IMR-90 (cell line): Measurements from ENCODE around the gene GH1. TPM values are rescaled to one million over a fixed set of nuclear protein-coding genes. Genes with fewer than 3 reads are reported as not detected.

ENCODE experiments used
- ATAC-seq: fragments of 200-7000 bp; cut with Tn5 transposase; 2 replicates; pipeline ENCODE4 v1.9.1; 2020; ENCODE audit warnings: low read depth, mild to moderate bottlenecking, moderate library complexity
- BruUV-seq: library from RNA; stranded (reverse); fragments of 400-500 nt; replicated peaks from 2 replicates; lab custom pipeline; 2021; lab: Mats Ljungman, UMichigan
- CTCF ChIA-PET: fragments of 300-600 bp; formaldehyde crosslinking; extraction: SDS; loops from one replicate; lab custom pipeline; 2021; ENCODE audit warnings: antibody characterized with exemption; lab: Yijun Ruan, JAX
- POLR2A ChIA-PET: fragments of 300-600 bp; sonication (Branson Sonifier 250); formaldehyde crosslinking; loops from one replicate; lab custom pipeline; 2022; ENCODE audit warnings: antibody characterized with exemption; ENCODE audit not compliant: unreplicated experiment; lab: Charles Lee
- DNase-seq: peaks from one replicate; pipeline ENCODE4 v3.0.0; 2013
- H2AFZ ChIP-seq: replicated peaks from 2 replicates; pipeline ENCODE3; 2013; ENCODE audit warnings: low read length, mild to moderate bottlenecking; ENCODE audit not compliant: poor library complexity
- H2AK5ac ChIP-seq: 2 replicates; pipeline ENCODE4 v1.6.1; 2013; ENCODE audit warnings: low read depth, low read length, inconsistent platforms
- H2AK9ac ChIP-seq: replicated peaks from 2 replicates; pipeline ENCODE3; 2013; ENCODE audit warnings: mild to moderate bottlenecking, low read depth, low read length, moderate library complexity; ENCODE audit not compliant: poor library complexity
- H2BK120ac ChIP-seq: 2 replicates; pipeline ENCODE4 v1.6.1; 2013; ENCODE audit warnings: low read depth, low read length, inconsistent platforms
- H2BK15ac ChIP-seq: 3 replicates; pipeline ENCODE4 v1.6.1; 2013; ENCODE audit warnings: low read depth, low read length, inconsistent platforms
- H2BK20ac ChIP-seq: 2 replicates; pipeline ENCODE4 v1.6.1; 2013; ENCODE audit warnings: low read depth, mild to moderate bottlenecking, inconsistent platforms, low read length, moderate library complexity
- H2BK5ac ChIP-seq: 2 replicates; pipeline ENCODE4 v1.6.1; 2013; ENCODE audit warnings: mild to moderate bottlenecking, low read depth, low read length, inconsistent platforms; ENCODE audit not compliant: poor library complexity, severe bottlenecking
- H3K14ac ChIP-seq: replicated peaks from 2 replicates; pipeline ENCODE4 v1.6.1; 2013; ENCODE audit warnings: low read depth, low read length, inconsistent platforms
- H3K18ac ChIP-seq: 2 replicates; pipeline ENCODE4 v1.6.1; 2013; ENCODE audit warnings: low read depth, low read length, control low read depth
- H3K23ac ChIP-seq: 2 replicates; pipeline ENCODE4 v1.6.1; 2013; ENCODE audit warnings: low read depth, low read length, inconsistent platforms
- H3K27ac ChIP-seq: 2 replicates; pipeline ENCODE4 v1.5.1; 2013; ENCODE audit warnings: mild to moderate bottlenecking, control low read depth, low read length; ENCODE audit not compliant: insufficient read depth
- H3K27me3 ChIP-seq: 2 replicates; pipeline ENCODE4 v1.6.1; 2013; ENCODE audit warnings: low read length; ENCODE audit not compliant: control insufficient read depth, insufficient read depth
- H3K36me3 ChIP-seq: 2 replicates; pipeline ENCODE4 v1.6.1; 2013; ENCODE audit warnings: low read length, mixed read lengths; ENCODE audit not compliant: control insufficient read depth, insufficient read depth
- H3K4ac ChIP-seq: 2 replicates; pipeline ENCODE4 v1.6.1; 2013; ENCODE audit warnings: low read depth, low read length, inconsistent platforms
- H3K4me1 ChIP-seq: 2 replicates; pipeline ENCODE4 v1.6.1; 2013; ENCODE audit warnings: low read length, mixed read lengths; ENCODE audit not compliant: control insufficient read depth, insufficient read depth
- H3K4me2 ChIP-seq: 2 replicates; pipeline ENCODE4 v1.6.1; 2013; ENCODE audit warnings: low read depth, mild to moderate bottlenecking, control low read depth, low read length, moderate library complexity
- H3K4me3 ChIP-seq: 2 replicates; pipeline ENCODE4 v1.5.1; 2013; ENCODE audit warnings: low read depth, mild to moderate bottlenecking, control low read depth, low read length, moderate library complexity; ENCODE audit not compliant: insufficient read depth
- H3K56ac ChIP-seq: 2 replicates; pipeline ENCODE4 v1.6.1; 2013; ENCODE audit warnings: low read length, inconsistent platforms; ENCODE audit not compliant: insufficient read depth; ENCODE audit errors: extremely low read depth
- H3K79me1 ChIP-seq, 2 experiments: 2 replicates each; pipeline ENCODE4 v1.6.1; 2013; ENCODE audit warnings: low read length in 2 of 2, inconsistent platforms in 1 of 2, low read depth in 1 of 2
- H3K9ac ChIP-seq: 2 replicates; pipeline ENCODE4 v1.6.1; 2013; ENCODE audit warnings: low read depth, low read length, control low read depth
- H3K9me1 ChIP-seq: 2 replicates; pipeline ENCODE4 v1.6.1; 2013; ENCODE audit warnings: low read length, inconsistent platforms; ENCODE audit not compliant: insufficient read depth
- H3K9me3 ChIP-seq: 2 replicates; pipeline ENCODE4 v1.6.1; 2013; ENCODE audit warnings: low read length; ENCODE audit not compliant: control insufficient read depth, insufficient read depth
- H4K20me1 ChIP-seq: 2 replicates; pipeline ENCODE4 v1.6.1; 2013; ENCODE audit warnings: low read length, inconsistent platforms; ENCODE audit not compliant: insufficient read depth
- H4K5ac ChIP-seq: 2 replicates; pipeline ENCODE4 v1.6.1; 2013; ENCODE audit warnings: mild to moderate bottlenecking, low read depth, low read length, control low read depth
- H4K8ac ChIP-seq, 2 experiments: 2 replicates each; pipeline ENCODE4 v1.6.1; 2013; ENCODE audit warnings: low read depth in 2 of 2, low read length in 2 of 2, control low read depth in 1 of 2, inconsistent platforms in 1 of 2
- H4K91ac ChIP-seq: 2 replicates; pipeline ENCODE4 v1.6.1; 2013; ENCODE audit warnings: low read depth, low read length, inconsistent platforms; ENCODE audit not compliant: insufficient read depth
- CHD1 ChIP-seq: IDR thresholded peaks from 2 replicates; pipeline ENCODE4 v1.6.1; 2012; ENCODE audit warnings: low read depth, low read length, improper control_type of control experiment
- FOS ChIP-seq: fragments of 150-350 bp; IDR thresholded peaks from 2 replicates; pipeline ENCODE4 v1.6.1; 2016; ENCODE audit warnings: low read depth, low read length
- MAFK ChIP-seq: IDR thresholded peaks from 2 replicates; pipeline ENCODE4 v1.6.1; 2012; ENCODE audit warnings: low read depth, low read length, improper control_type of control experiment
- MAZ ChIP-seq: IDR thresholded peaks from 2 replicates; pipeline ENCODE4 v1.6.1; 2012; ENCODE audit warnings: low read depth, mild to moderate bottlenecking, low read length, improper control_type of control experiment, moderate library complexity, borderline replicate concordance
- MXI1 ChIP-seq: IDR thresholded peaks from 2 replicates; pipeline ENCODE4 v1.6.1; 2012; ENCODE audit warnings: low read depth, mild to moderate bottlenecking, low read length, moderate library complexity, borderline replicate concordance
- POLR2A ChIP-seq: IDR thresholded peaks from 2 replicates; pipeline ENCODE4 v1.6.1; 2012; ENCODE audit warnings: mild to moderate bottlenecking, low read depth, low read length
- RCOR1 ChIP-seq: IDR thresholded peaks from 2 replicates; pipeline ENCODE4 v1.6.1; 2012; ENCODE audit warnings: mild to moderate bottlenecking, low read length, improper control_type of control experiment; ENCODE audit not compliant: insufficient replicate concordance
- RFX5 ChIP-seq: IDR thresholded peaks from 2 replicates; pipeline ENCODE4 v1.8.0; 2012; ENCODE audit warnings: low read depth, mild to moderate bottlenecking, low read length, moderate library complexity
- WGBS, 2 experiments: methylation state at CpG; one replicate each; pipeline versions ENCODE4 v1.1.5 to v1.1.7; 2013; ENCODE audit warnings: missing lambda C conversion rate in 2 of 2; ENCODE audit not compliant: insufficient read length in 1 of 2; ENCODE audit errors: extremely low coverage in 2 of 2; 5-methylcytosine and 5-hydroxymethylcytosine counted together
- dilution Hi-C: fragments of 300-500 bp; cut with HindIII; formaldehyde crosslinking; loops from one replicate; pipeline ENCODE4 v1.14.3; 2018; ENCODE audit warnings: low sequenced_read_pairs; ENCODE audit not compliant: unreplicated experiment
- in situ Hi-C: fragments of 300-500 bp; cut with MboI; formaldehyde crosslinking; loops from 3 replicates; pipeline ENCODE4 v1.14.3; 2019; ENCODE audit warnings: low sequenced_read_pairs, inconsistent platforms, mixed read lengths
- intact Hi-C: fragments of 100-400 bp; cut with micrococcal nuclease; formaldehyde crosslinking; loops from 2 replicates; pipeline ENCODE4 v1.10.0; 2022
- polyA plus RNA-seq, 3 experiments: library from polyadenylated mRNA; depleted of rRNA; stranded (reverse); fragments of >200 nt; gene quantifications; 2 replicates each; pipeline ENCODE4 v1.2.3, GENCODE V29; 2012; ENCODE audit warnings: low replicate concordance in 1 of 3
- total RNA-seq: library from RNA; depleted of rRNA; stranded (reverse); fragments of >200 nt; gene quantifications from 2 replicates; pipeline ENCODE4 v1.2.3, GENCODE V29; 2012
- TF ChIP-seq, protein P1 (sequence below): fragments of 150-350 bp; IDR thresholded peaks from 2 replicates; pipeline ENCODE4 v1.6.1; 2016; ENCODE audit warnings: low read depth, mild to moderate bottlenecking, low read length, moderate library complexity, borderline replicate concordance

The GH1 gene
- total and polyA plus RNA-seq, 2 of the 4 experiments (the other 2 are of a cell fraction), result not detected

DNA sequence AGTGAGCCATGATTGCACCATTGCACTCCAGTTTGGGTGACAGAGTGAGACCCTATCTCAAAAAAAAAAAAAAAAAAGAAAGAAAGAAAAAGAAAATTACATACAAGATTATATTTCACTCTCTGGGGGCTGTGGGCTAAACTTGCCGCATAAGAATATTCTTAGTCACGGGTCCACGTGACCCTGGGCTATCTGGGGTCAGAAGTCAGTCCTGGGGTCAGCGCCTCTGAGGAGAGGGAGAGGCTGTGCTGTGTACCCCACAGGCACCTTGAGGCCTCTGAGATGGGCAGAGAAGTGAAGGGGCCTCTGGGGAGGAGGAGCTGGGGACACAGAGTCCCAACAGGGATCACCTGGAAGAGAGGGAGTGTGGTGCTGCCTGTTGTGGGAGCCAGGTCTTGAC is 19.3 kb upstream of the GH1 start:
- Histone ChIP-seq H2AFZ (no peak overlapping the region), H3K18ac (no peak overlapping the region), H3K4ac (no peak overlapping the region), H3K9me1 (no peaks in the 10 kb centered on the region), H3K27me3 (peaks cover 35% of the 10 kb centered on the region), H2AK9ac (no peak overlapping the region), H2BK5ac (no peak overlapping the region), H3K14ac (no peak overlapping the region), H3K4me2 (no peak overlapping the region), H3K27ac (no peak overlapping the region), H4K91ac (no peak overlapping the region), H2BK15ac (no peak overlapping the region), H3K56ac (no peak overlapping the region), H3K4me1 (no peaks in the 10 kb centered on the region), H3K36me3 (no peaks in the 10 kb centered on the region), H3K9ac (no peak overlapping the region), H4K20me1 (no peaks in the 10 kb centered on the region), H3K79me1 (no peaks in the 10 kb centered on the region), H3K4me3 (no peak overlapping the region), H4K5ac (no peak overlapping the region), H4K8ac (no peak overlapping the region), H3K9me3 (no peaks in the 10 kb centered on the region; the same call in 1 of the 2 replicates), H3K23ac (no peak overlapping the region), H2AK5ac (no peak overlapping the region), H2BK120ac (no peak overlapping the region), H2BK20ac (no peak overlapping the region)
- dilution Hi-C loops, result no loop called here
- BruUV-seq, result no TSS peak
- POLR2A ChIA-PET, result no interaction called here
- DNase-seq (no peak), ATAC-seq (no peak)
- no CpG with 5 or more reads among the region's 4 CpGs for WGBS, 2 experiments
- in situ Hi-C loops, result no loop called here
- CTCF ChIA-PET, result no interaction called here
- no peak for TF ChIP-seq RFX5
- no peak for TF ChIP-seq MAFK
- TF ChIP-seq FOS, result no peak
- no peak for TF ChIP-seq MXI1
- TF ChIP-seq RCOR1, result no peak
- no peak for TF ChIP-seq MAZ
- no peak for TF ChIP-seq POLR2A
- TF ChIP-seq, protein P1, sequence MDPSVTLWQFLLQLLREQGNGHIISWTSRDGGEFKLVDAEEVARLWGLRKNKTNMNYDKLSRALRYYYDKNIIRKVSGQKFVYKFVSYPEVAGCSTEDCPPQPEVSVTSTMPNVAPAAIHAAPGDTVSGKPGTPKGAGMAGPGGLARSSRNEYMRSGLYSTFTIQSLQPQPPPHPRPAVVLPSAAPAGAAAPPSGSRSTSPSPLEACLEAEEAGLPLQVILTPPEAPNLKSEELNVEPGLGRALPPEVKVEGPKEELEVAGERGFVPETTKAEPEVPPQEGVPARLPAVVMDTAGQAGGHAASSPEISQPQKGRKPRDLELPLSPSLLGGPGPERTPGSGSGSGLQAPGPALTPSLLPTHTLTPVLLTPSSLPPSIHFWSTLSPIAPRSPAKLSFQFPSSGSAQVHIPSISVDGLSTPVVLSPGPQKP, result no peak
- TF ChIP-seq CHD1, result no peak
- intact Hi-C loops, result no loop called here
